WTC11 (cell line): ENCODE measurements around the gene GRAMD1B. TPM values are rescaled to one million over a fixed set of nuclear protein-coding genes. Genes with fewer than 3 reads are reported as not detected.

Source experiments
- ATAC-seq: fragments of 200-7000 bp; cut with Tn5 transposase; 2 replicates; pipeline ENCODE4 v1.10.0; 2021; ENCODE audit warnings: mild to moderate bottlenecking, moderate library complexity
- CTCF ChIA-PET: fragments of 300-600 bp; sonication (Branson Sonifier 250); formaldehyde crosslinking; loops from one replicate; lab custom pipeline; 2021; ENCODE audit warnings: antibody characterized with exemption; lab: Charles Lee
- POLR2A ChIA-PET: fragments of 350-600 bp; sonication (Branson Sonifier 250); formaldehyde crosslinking; loops from one replicate; lab custom pipeline; 2021; ENCODE audit warnings: antibody characterized with exemption; lab: Charles Lee
- DNase-seq: peaks from one replicate; pipeline ENCODE4 v3.0.0; 2021; ENCODE audit warnings: low spot score
- H3K27ac Mint-ChIP-seq: 2 replicates; pipeline ENCODE4 v1.8.0; 2021; ENCODE audit warnings: mixed read lengths
- H3K27me3 Mint-ChIP-seq: 2 replicates; pipeline ENCODE4 v1.8.0; 2021; ENCODE audit warnings: low read depth, mild to moderate bottlenecking, moderate library complexity, mixed read lengths
- H3K36me3 Mint-ChIP-seq: 2 replicates; pipeline ENCODE4 v1.8.0; 2021; ENCODE audit warnings: mixed read lengths
- H3K4me1 Mint-ChIP-seq: 2 replicates; pipeline ENCODE4 v1.8.0; 2022; ENCODE audit warnings: mixed read lengths
- H3K4me3 Mint-ChIP-seq: 2 replicates; pipeline ENCODE4 v1.8.0; 2021; ENCODE audit warnings: mild to moderate bottlenecking, moderate library complexity, mixed read lengths
- H3K9me3 Mint-ChIP-seq: 2 replicates; pipeline ENCODE4 v1.8.0; 2021; ENCODE audit warnings: mixed read lengths
- ARID4B ChIP-seq: sonication (generic); formaldehyde crosslinking; IDR thresholded peaks from 2 replicates; pipeline ENCODE4 v1.8.0; 2023; ENCODE audit warnings: missing genetic modification reagents, mild to moderate bottlenecking, borderline replicate concordance
- ATF1 ChIP-seq: sonication (generic); formaldehyde crosslinking; IDR thresholded peaks from 2 replicates; pipeline ENCODE4 v1.8.1; 2023; ENCODE audit warnings: mild to moderate bottlenecking, moderate library complexity, missing genetic modification reagents
- ETV6 ChIP-seq: sonication (generic); formaldehyde crosslinking; IDR thresholded peaks from 2 replicates; pipeline ENCODE4 v1.8.1; 2022; ENCODE audit warnings: mild to moderate bottlenecking, missing genetic modification reagents
- FOXJ3 ChIP-seq: sonication (generic); formaldehyde crosslinking; IDR thresholded peaks from 2 replicates; pipeline ENCODE4 v1.9.0; 2021; ENCODE audit warnings: missing genetic modification reagents, mild to moderate bottlenecking, borderline replicate concordance
- HMGXB4 ChIP-seq: sonication (generic); formaldehyde crosslinking; IDR thresholded peaks from 2 replicates; pipeline ENCODE4 v1.8.1; 2023; ENCODE audit warnings: mild to moderate bottlenecking, moderate library complexity, missing genetic modification reagents
- PRRX2 ChIP-seq: fragments of 250-450 bp; sonication (Bioruptor Pico); IDR thresholded peaks from 2 replicates; pipeline ENCODE4 v1.8.0; 2021; ENCODE audit warnings: mild to moderate bottlenecking
- RELA ChIP-seq: sonication (generic); formaldehyde crosslinking; IDR thresholded peaks from 2 replicates; pipeline ENCODE4 v1.8.1; 2022; ENCODE audit warnings: missing genetic modification reagents, mild to moderate bottlenecking, borderline replicate concordance
- SOX15 ChIP-seq: fragments of 250-450 bp; sonication (Bioruptor Pico); IDR thresholded peaks from 2 replicates; pipeline ENCODE4 v1.9.0; 2021; ENCODE audit warnings: mild to moderate bottlenecking
- SP1 ChIP-seq: sonication (generic); formaldehyde crosslinking; conservative IDR thresholded peaks from 2 replicates; pipeline ENCODE4 v1.8.1; 2022; ENCODE audit warnings: missing genetic modification reagents
- TCF7 ChIP-seq: sonication (generic); formaldehyde crosslinking; IDR thresholded peaks from 2 replicates; pipeline ENCODE4 v1.8.0; 2022; ENCODE audit warnings: mild to moderate bottlenecking, low read depth, missing genetic modification reagents, moderate library complexity
- ZBTB43 ChIP-seq: sonication (generic); formaldehyde crosslinking; IDR thresholded peaks from 2 replicates; pipeline ENCODE4 v1.8.1; 2023; ENCODE audit warnings: mild to moderate bottlenecking, missing genetic modification reagents
- ZNF232 ChIP-seq: sonication (generic); formaldehyde crosslinking; IDR thresholded peaks from 2 replicates; pipeline ENCODE4 v1.8.0; 2022; ENCODE audit warnings: mild to moderate bottlenecking, missing genetic modification reagents
- ZNF396 ChIP-seq: fragments of 250-450 bp; sonication (Bioruptor Pico); IDR thresholded peaks from 2 replicates; pipeline ENCODE4 v1.8.0; 2021; ENCODE audit warnings: mild to moderate bottlenecking, moderate library complexity, borderline replicate concordance
- total RNA-seq: library from RNA; stranded (reverse); gene quantifications from 3 replicates; pipeline ENCODE4 v1.2.3, GENCODE V29; 2021
- TF ChIP-seq, protein P1 (sequence below): fragments of 250-450 bp; sonication (Bioruptor Pico); IDR thresholded peaks from 2 replicates; pipeline ENCODE4 v2.1.2; 2022; ENCODE audit warnings: mild to moderate bottlenecking, moderate library complexity
- TF ChIP-seq, protein P2 (sequence below): sonication (generic); formaldehyde crosslinking; IDR thresholded peaks from 2 replicates; pipeline ENCODE4 v1.8.1; 2023; ENCODE audit warnings: mild to moderate bottlenecking, missing genetic modification reagents, moderate library complexity

Gene GRAMD1B
- total RNA-seq, 1 experiment from 2014 or later: 31.5 TPM

GRCh38 chr11:123491241-123491640 is 61.2 kb downstream of the GRAMD1B start (continued):
- no peak for TF ChIP-seq ZNF396 (CRISPR knock-in tag)
- no peak for TF ChIP-seq ARID4B (CRISPR knock-in tag)
- TF ChIP-seq SOX15: no peak
- TF ChIP-seq ZNF232 (CRISPR knock-in tag): no peak
- no peak for TF ChIP-seq ETV6
- no peak for TF ChIP-seq TCF7 (CRISPR knock-in tag)
- TF ChIP-seq ATF1 (CRISPR knock-in tag): no peak
- TF ChIP-seq, protein P1, sequence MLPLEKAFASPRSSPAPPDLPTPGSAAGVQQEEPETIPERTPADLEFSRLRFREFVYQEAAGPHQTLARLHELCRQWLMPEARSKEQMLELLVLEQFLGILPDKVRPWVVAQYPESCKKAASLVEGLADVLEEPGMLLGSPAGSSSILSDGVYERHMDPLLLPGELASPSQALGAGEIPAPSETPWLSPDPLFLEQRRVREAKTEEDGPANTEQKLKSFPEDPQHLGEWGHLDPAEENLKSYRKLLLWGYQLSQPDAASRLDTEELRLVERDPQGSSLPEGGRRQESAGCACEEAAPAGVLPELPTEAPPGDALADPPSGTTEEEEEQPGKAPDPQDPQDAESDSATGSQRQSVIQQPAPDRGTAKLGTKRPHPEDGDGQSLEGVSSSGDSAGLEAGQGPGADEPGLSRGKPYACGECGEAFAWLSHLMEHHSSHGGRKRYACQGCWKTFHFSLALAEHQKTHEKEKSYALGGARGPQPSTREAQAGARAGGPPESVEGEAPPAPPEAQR (CRISPR knock-in tag): no peak
- no peak for TF ChIP-seq HMGXB4
- no peak for TF ChIP-seq FOXJ3 (CRISPR knock-in tag)
- TF ChIP-seq SP1: no peak
- TF ChIP-seq RELA: no peak
- no peak for TF ChIP-seq PRRX2 (CRISPR knock-in tag)

- Mint-ChIP-seq H3K4me3 (no peak overlapping the region), H3K27ac (peak overlapping the region; percentile 91), H3K9me3 (no peaks in the 10 kb centered on the region), H3K27me3 (no peaks in the 10 kb centered on the region), H3K4me1 (peaks cover 31% of the 10 kb centered on the region), H3K36me3 (no peaks in the 10 kb centered on the region)
- CTCF ChIA-PET: interaction anchor here (0.5 to 2.7 kb wide), 21 partner anchors 10 to 440 kb away, joined by 3 to 23 read pairs (median 6); no protein-coding TSS in a partner anchor
- ATAC-seq (peak; percentile 68), DNase-seq (no peak)
- POLR2A ChIA-PET: no interaction called here
- TF ChIP-seq SP1 (0 out of 2 replicates have a peak, but pooled peaks have one; percentile 28), ATF1 (CRISPR knock-in tag) (no peak), ZBTB43 (CRISPR knock-in tag) (0 out of 2 replicates have a peak, but pooled peaks have one; percentile 29), PRRX2 (CRISPR knock-in tag) (no peak)
- TF ChIP-seq, protein P2, sequence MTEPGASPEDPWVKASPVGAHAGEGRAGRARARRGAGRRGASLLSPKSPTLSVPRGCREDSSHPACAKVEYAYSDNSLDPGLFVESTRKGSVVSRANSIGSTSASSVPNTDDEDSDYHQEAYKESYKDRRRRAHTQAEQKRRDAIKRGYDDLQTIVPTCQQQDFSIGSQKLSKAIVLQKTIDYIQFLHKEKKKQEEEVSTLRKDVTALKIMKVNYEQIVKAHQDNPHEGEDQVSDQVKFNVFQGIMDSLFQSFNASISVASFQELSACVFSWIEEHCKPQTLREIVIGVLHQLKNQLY (CRISPR knock-in tag): no peak
Measured at GRCh38 chr11:123493349-123494063, 63.4 kb downstream of the GRAMD1B start.
